Fibroblast of lung (primary cell): Measurements from ENCODE around the gene CDRT4.

ENCODE experiments used
- EZH2 ChIP-seq: IDR thresholded peaks from 2 replicates; pipeline ENCODE4 v1.5.1; 2012; ENCODE audit warnings: low read length, control low read depth, mild to moderate bottlenecking; ENCODE audit errors: missing control alignments
- TF ChIP-seq, protein P1 (sequence below), 2 donors: IDR thresholded peaks in 1 of 2; conservative IDR thresholded peaks in 1 of 2; 1 replicate in 1 of 2; 2 replicates in 1 of 2; pipeline ENCODE4 v1.5.1; 2011 to 2012; ENCODE audit warnings: low read length in 2 of 2, control low read depth in 1 of 2, inconsistent platforms in 1 of 2, low read depth in 1 of 2, mild to moderate bottlenecking in 1 of 2

DNA sequence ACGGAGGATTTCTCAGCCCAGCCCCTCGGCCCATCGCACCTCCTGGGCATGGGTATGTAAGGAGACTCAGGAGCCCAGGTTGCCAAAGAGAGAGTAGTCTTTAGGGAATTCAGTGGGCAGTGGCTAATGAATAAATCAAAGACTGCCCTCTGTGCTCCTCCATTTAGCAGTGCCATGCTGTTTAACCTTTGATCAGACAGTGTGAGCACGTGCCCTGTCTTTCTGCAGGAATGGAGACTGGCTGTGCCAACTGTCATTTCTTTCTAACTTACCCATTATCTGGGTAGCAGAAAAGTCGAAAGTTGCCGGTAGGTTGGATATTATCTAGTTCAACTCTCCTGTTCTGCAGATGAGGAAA lies 62.4 kb downstream of the CDRT4 start:
- TF ChIP-seq, protein P1, sequence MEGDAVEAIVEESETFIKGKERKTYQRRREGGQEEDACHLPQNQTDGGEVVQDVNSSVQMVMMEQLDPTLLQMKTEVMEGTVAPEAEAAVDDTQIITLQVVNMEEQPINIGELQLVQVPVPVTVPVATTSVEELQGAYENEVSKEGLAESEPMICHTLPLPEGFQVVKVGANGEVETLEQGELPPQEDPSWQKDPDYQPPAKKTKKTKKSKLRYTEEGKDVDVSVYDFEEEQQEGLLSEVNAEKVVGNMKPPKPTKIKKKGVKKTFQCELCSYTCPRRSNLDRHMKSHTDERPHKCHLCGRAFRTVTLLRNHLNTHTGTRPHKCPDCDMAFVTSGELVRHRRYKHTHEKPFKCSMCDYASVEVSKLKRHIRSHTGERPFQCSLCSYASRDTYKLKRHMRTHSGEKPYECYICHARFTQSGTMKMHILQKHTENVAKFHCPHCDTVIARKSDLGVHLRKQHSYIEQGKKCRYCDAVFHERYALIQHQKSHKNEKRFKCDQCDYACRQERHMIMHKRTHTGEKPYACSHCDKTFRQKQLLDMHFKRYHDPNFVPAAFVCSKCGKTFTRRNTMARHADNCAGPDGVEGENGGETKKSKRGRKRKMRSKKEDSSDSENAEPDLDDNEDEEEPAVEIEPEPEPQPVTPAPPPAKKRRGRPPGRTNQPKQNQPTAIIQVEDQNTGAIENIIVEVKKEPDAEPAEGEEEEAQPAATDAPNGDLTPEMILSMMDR (conservative IDR thresholded peaks at IDR 0.05 in 1 of 2, IDR thresholded peaks at IDR 0.05 in 1 of 2; ENCODE audit: low read depth in 1 of 2, low read length in 2 of 2): no peak
- no peak for TF ChIP-seq EZH2
